Prostate gland (tissue), 2 donors: ENCODE results near the gene DPP9. TPM values are rescaled to one million over a fixed set of nuclear protein-coding genes. Genes with fewer than 3 reads are reported as not detected.
A peak's percentile ranks its signal among the peaks of the same experiment; 100 is the strongest.

Experiments used
- DNase-seq: peaks from one replicate; pipeline ENCODE4 v3.0.0-alpha.2; 2019; ENCODE audit warnings: low spot score
- H3K27ac ChIP-seq, 2 donors: fragments of 200-600 bp; sonication (generic); 2 replicates each; pipeline ENCODE4 v1.5.1; 2017 to 2019
- H3K27me3 ChIP-seq: fragments of 200-600 bp; sonication (generic); replicated peaks from 2 replicates; pipeline ENCODE4 v1.5.1; 2019; ENCODE audit not compliant: insufficient read depth
- H3K36me3 ChIP-seq, 2 donors: fragments of 200-600 bp; sonication (generic); 1 replicate in 1 of 2; 2 replicates in 1 of 2; pipeline versions ENCODE4 v1.5.1 to v1.8.1; 2017 to 2019
- H3K4me1 ChIP-seq: fragments of 200-600 bp; sonication (generic); replicated peaks from 2 replicates; pipeline ENCODE4 v1.5.1; 2019
- H3K4me3 ChIP-seq, 2 donors: fragments of 200-600 bp; sonication (generic); 2 replicates each; pipeline ENCODE4 v1.5.1; 2017 to 2019
- H3K9me3 ChIP-seq: fragments of 200-600 bp; sonication (generic); 2 replicates; pipeline ENCODE4 v1.5.1; 2017
- CTCF ChIP-seq, 4 experiments: fragments of 200-600 bp in 2 of 4; fragments of 450-650 bp in 2 of 4; sonication (generic) in 2 of 4; IDR thresholded peaks; 1 replicate in 3 of 4; 2 replicates in 1 of 4; pipeline ENCODE4 v1.5.1; 2016 to 2019; ENCODE audit warnings: antibody characterized with exemption in 4 of 4, mild to moderate bottlenecking in 2 of 4, moderate library complexity in 2 of 4
- POLR2A ChIP-seq: fragments of 450-650 bp; IDR thresholded peaks from one replicate; pipeline ENCODE4 v1.6.1; 2016; ENCODE audit warnings: antibody characterized with exemption, mild to moderate bottlenecking
- POLR2AphosphoS5 ChIP-seq: sonication (generic); formaldehyde crosslinking; IDR thresholded peaks from one replicate; pipeline ENCODE4 v1.6.1; 2017; ENCODE audit warnings: antibody characterized with exemption
- WGBS: methylation state at CpG from one replicate; pipeline ENCODE4 v1.1.5; 2018; 5-methylcytosine and 5-hydroxymethylcytosine counted together
- intact Hi-C: fragments of 100-400 bp; cut with DNase I; formaldehyde crosslinking; loops from one replicate; pipeline ENCODE4 v1.14.2; 2022
- total RNA-seq, 2 donors: library from RNA; depleted of rRNA; stranded (reverse); fragments of >200 nt; gene quantifications; one replicate each; pipeline ENCODE4 v1.1.0, GENCODE V29; 2016

Gene DPP9
- total RNA-seq, 2 donors from 2014 or later = 53.5 to 116 TPM

- TF ChIP-seq POLR2A (no peak), POLR2AphosphoS5 (no peak), CTCF (IDR thresholded peaks at IDR 0.05) (no peak)
- no peak overlapping the region for H3K27ac ChIP-seq
- H3K36me3 ChIP-seq = no peaks in the 10 kb centered on the region
- DNase-seq = no peak
- H3K4me1 ChIP-seq = no peaks in the 10 kb centered on the region
- no peak overlapping the region for H3K4me3 ChIP-seq
- WGBS = 75% methylated on average over 10 of the region's 10 CpGs
- no peaks in the 10 kb centered on the region for H3K9me3 ChIP-seq
- intact Hi-C loops = no loop called here
- no peaks in the 10 kb centered on the region for H3K27me3 ChIP-seq
These were observed 5.2 kb upstream of the DPP9 start for GRCh38 chr19:4728871-4729270.

GRCh38 chr19:4722671-4723594, 709 bp downstream of the DPP9 start:
- peak; percentile 73 for TF ChIP-seq POLR2AphosphoS5
- TF ChIP-seq CTCF (IDR thresholded peaks at IDR 0.05) = no peak
- no peaks in the 10 kb centered on the region for H3K27me3 ChIP-seq
- DNase-seq = peak; percentile 50
- H3K27ac ChIP-seq = peak overlapping the region; percentile 74 to 86
- peaks cover 6% of the 10 kb centered on the region for H3K4me1 ChIP-seq
- peaks cover 0 to 13% of the 10 kb centered on the region in 2 donors for H3K36me3 ChIP-seq
- WGBS = 1% methylated on average over 28 of the region's 28 CpGs
- intact Hi-C loops = loop anchor here (5.0 kb wide), 2 partner anchors 86 to 476 kb away; partner anchors contain the start of genes TNFAIP8L1 and YJU2
- no peaks in the 10 kb centered on the region for H3K9me3 ChIP-seq
- peak overlapping the region; percentile 71 to 88 for H3K4me3 ChIP-seq

GRCh38 chr19:4721196-4721595, 2.4 kb downstream of the DPP9 start:
- Histone ChIP-seq H3K9me3 (no peaks in the 10 kb centered on the region), H3K27me3 (no peaks in the 10 kb centered on the region), H3K27ac (no peak overlapping the region), H3K4me1 (peaks cover 11% of the 10 kb centered on the region), H3K4me3 (no peak overlapping the region), H3K36me3 (peaks cover 0 to 15% of the 10 kb centered on the region in 2 donors)
- 93% methylated on average over 6 of the region's 6 CpGs for WGBS
- intact Hi-C loops = loop anchor here (5.0 kb wide), 2 partner anchors 84 to 474 kb away; partner anchors contain the start of genes TNFAIP8L1 and YJU2
- no peak for TF ChIP-seq CTCF (IDR thresholded peaks at IDR 0.05)
- TF ChIP-seq POLR2AphosphoS5 = no peak
- no peak for TF ChIP-seq POLR2A
- no peak for DNase-seq

GRCh38 chr19:4720037-4720700, 3.5 kb downstream of the DPP9 start:
- WGBS = 87% methylated on average over 12 of the region's 13 CpGs
- no peak overlapping the region for H3K27ac ChIP-seq
- no peak overlapping the region for H3K4me3 ChIP-seq
- H3K4me1 ChIP-seq = peaks cover 16% of the 10 kb centered on the region
- intact Hi-C loops = loop anchor here (5.0 kb wide), 2 partner anchors 83 to 473 kb away; partner anchors contain the start of genes TNFAIP8L1 and YJU2
- no peaks in the 10 kb centered on the region for H3K27me3 ChIP-seq
- H3K36me3 ChIP-seq = peaks cover 0 to 15% of the 10 kb centered on the region in 2 donors
- TF ChIP-seq CTCF (IDR thresholded peaks at IDR 0.05) (no peak), POLR2A (no peak), POLR2AphosphoS5 (no peak)
- no peaks in the 10 kb centered on the region for H3K9me3 ChIP-seq
- no peak for DNase-seq
